SK-N-SH (cell line): ENCODE measurements around the gene SOX30. TPM values are rescaled to one million over a fixed set of nuclear protein-coding genes. Genes with fewer than 3 reads are reported as not detected.

Source experiments
- CTCF ChIA-PET: fragments of 300-600, 350-600 bp; formaldehyde crosslinking; extraction: SDS; loops from one replicate; lab custom pipeline; 2021; lab: Yijun Ruan, JAX
- POLR2A ChIA-PET: fragments of 350-600 bp; sonication (Branson Sonifier 250); formaldehyde crosslinking; extraction: SDS; loops from one replicate; lab custom pipeline; 2020; ENCODE audit warnings: antibody characterized with exemption, inconsistent platforms; lab: Yijun Ruan, JAX
- DNase-seq: peaks from one replicate; pipeline ENCODE4 v3.0.0; 2012
- H2AFZ ChIP-seq: fragments of 200-600 bp; sonication (generic); 2 replicates; pipeline ENCODE4 v1.8.1; 2016; ENCODE audit warnings: antibody characterized with exemption, mild to moderate bottlenecking, low read depth
- H3F3A ChIP-seq: fragments of 200-600 bp; sonication (generic); replicated peaks from 2 replicates; pipeline ENCODE3; 2016; ENCODE audit warnings: antibody characterized with exemption, mild to moderate bottlenecking; ENCODE audit not compliant: insufficient read depth
- H3K27ac ChIP-seq, 2 experiments: fragments of 200-500 bp in 1 of 2; fragments of 200-600 bp in 1 of 2; sonication (Bioruptor generic) in 1 of 2; sonication (generic), shearing (Covaris generic) in 1 of 2; 2 replicates each; pipeline versions ENCODE4 v1.5.1 to v1.6.1; 2014 to 2016; ENCODE audit warnings: low read depth in 2 of 2, inconsistent platforms in 1 of 2, low read length in 1 of 2, mild to moderate bottlenecking in 1 of 2, mixed read lengths in 1 of 2
- H3K27me3 ChIP-seq: fragments of 200-600 bp; sonication (generic), shearing (Covaris generic); 2 replicates; pipeline ENCODE4 v1.6.1; 2016; ENCODE audit warnings: mixed run types; ENCODE audit not compliant: insufficient read depth
- H3K36me3 ChIP-seq, 2 experiments: fragments of 200-500 bp in 1 of 2; fragments of 200-600 bp in 1 of 2; sonication (Bioruptor generic) in 1 of 2; sonication (generic) in 1 of 2; replicated peaks in 1 of 2; 2 replicates each; pipeline versions ENCODE3 to v1.5.1; 2014 to 2016; ENCODE audit warnings: low read length in 1 of 2, mild to moderate bottlenecking in 1 of 2; ENCODE audit not compliant: insufficient read depth in 2 of 2, control insufficient read depth in 1 of 2
- H3K4me1 ChIP-seq, 2 experiments: fragments of 200-500 bp in 1 of 2; fragments of 200-600 bp in 1 of 2; sonication (Bioruptor generic) in 1 of 2; sonication (generic), shearing (Covaris generic) in 1 of 2; 2 replicates each; pipeline versions ENCODE4 v1.5.1 to v1.6.1; 2014 to 2016; ENCODE audit warnings: low read depth in 1 of 2, low read length in 1 of 2, mixed run types in 1 of 2; ENCODE audit not compliant: insufficient read depth in 2 of 2, control insufficient read depth in 1 of 2
- H3K4me2 ChIP-seq: fragments of 200-600 bp; sonication (generic), shearing (Covaris generic); 2 replicates; pipeline ENCODE4 v1.6.1; 2017; ENCODE audit warnings: mixed run types
- H3K4me3 ChIP-seq, 2 experiments: fragments of 200-500 bp in 1 of 2; fragments of 200-600 bp in 1 of 2; sonication (Bioruptor generic) in 1 of 2; sonication (generic), shearing (Covaris generic) in 1 of 2; 2 replicates each; pipeline versions ENCODE4 v1.5.1 to v1.8.1; 2014 to 2016; ENCODE audit warnings: low read depth in 2 of 2, inconsistent platforms in 1 of 2, low read length in 1 of 2, mild to moderate bottlenecking in 1 of 2, mixed read lengths in 1 of 2, moderate library complexity in 1 of 2
- H3K79me2 ChIP-seq: fragments of 200-600 bp; sonication (generic); 2 replicates; pipeline ENCODE4 v1.8.1; 2017; ENCODE audit warnings: mild to moderate bottlenecking; ENCODE audit not compliant: insufficient read depth
- H3K9ac ChIP-seq: fragments of 200-600 bp; sonication (generic); 2 replicates; pipeline ENCODE4 v1.6.1; 2017; ENCODE audit warnings: mixed run types
- H3K9me2 ChIP-seq: fragments of 200-600 bp; sonication (generic); 2 replicates; pipeline ENCODE4 v1.6.1; 2017; ENCODE audit warnings: mixed run types
- H3K9me3 ChIP-seq: fragments of 200-600 bp; sonication (generic); 2 replicates; pipeline ENCODE4 v1.6.1; 2017; ENCODE audit warnings: mixed run types, mild to moderate bottlenecking, moderate library complexity
- H4K20me1 ChIP-seq: fragments of 200-600 bp; sonication (generic); 2 replicates; pipeline ENCODE4 v1.6.1; 2017; ENCODE audit warnings: mild to moderate bottlenecking, mixed run types; ENCODE audit not compliant: insufficient read depth
- EZH2phosphoT487 ChIP-seq: fragments of 200-600 bp; sonication (generic); IDR thresholded peaks from 2 replicates; pipeline ENCODE4 v1.6.1; 2017; ENCODE audit warnings: low read depth, mixed run types, mild to moderate bottlenecking, antibody characterized with exemption, moderate library complexity, borderline replicate concordance
- GABPA ChIP-seq: IDR thresholded peaks from 2 replicates; pipeline ENCODE4 v1.4.0; 2012; ENCODE audit warnings: low read depth, mild to moderate bottlenecking
- MAX ChIP-seq: IDR thresholded peaks from 2 replicates; pipeline ENCODE4 v1.4.0; 2012; ENCODE audit warnings: low read depth
- MXI1 ChIP-seq: IDR thresholded peaks from 2 replicates; pipeline ENCODE4 v1.6.1; 2012; ENCODE audit warnings: mild to moderate bottlenecking, low read depth, low read length, improper control_type of control experiment
- PBX3 ChIP-seq: IDR thresholded peaks from 2 replicates; pipeline ENCODE4; 2012
- RCOR1 ChIP-seq: fragments of 150-350 bp; IDR thresholded peaks from 2 replicates; pipeline ENCODE4 v1.6.1; 2017; ENCODE audit warnings: antibody characterized with exemption, low read length
- REST ChIP-seq: IDR thresholded peaks from 2 replicates; pipeline ENCODE4 v1.6.1; 2012; ENCODE audit warnings: mild to moderate bottlenecking, low read depth, low read length, moderate library complexity
- RXRA ChIP-seq: IDR thresholded peaks from 2 replicates; pipeline ENCODE4 v1.4.0; 2012; ENCODE audit warnings: low read depth, mild to moderate bottlenecking, borderline replicate concordance
- TAF1 ChIP-seq: IDR thresholded peaks from 2 replicates; pipeline ENCODE4 v1.6.1; 2012; ENCODE audit warnings: low read depth, mild to moderate bottlenecking, low read length, moderate library complexity, borderline replicate concordance
- TCF12 ChIP-seq: IDR thresholded peaks from 2 replicates; pipeline ENCODE4 v1.4.0; 2012
- USF2 ChIP-seq: fragments of 150-350 bp; IDR thresholded peaks from 2 replicates; pipeline ENCODE4 v1.6.1; 2017; ENCODE audit warnings: antibody characterized with exemption, low read length, low read depth, borderline replicate concordance
- WGBS: methylation state at CpG from one replicate; pipeline ENCODE4 v1.1.6; 2017; ENCODE audit warnings: low lambda C conversion rate; 5-methylcytosine and 5-hydroxymethylcytosine counted together
- polyA plus RNA-seq, 3 experiments: library from polyadenylated mRNA; depleted of rRNA; stranded (reverse); fragments of >200 nt; gene quantifications; 2 replicates each; pipeline ENCODE4 v1.2.3, GENCODE V29; 2012

SOX30 gene
- polyA plus RNA-seq, 1 of the 3 experiments (the other 2 are of a cell fraction), result 0.13 TPM

DNA sequence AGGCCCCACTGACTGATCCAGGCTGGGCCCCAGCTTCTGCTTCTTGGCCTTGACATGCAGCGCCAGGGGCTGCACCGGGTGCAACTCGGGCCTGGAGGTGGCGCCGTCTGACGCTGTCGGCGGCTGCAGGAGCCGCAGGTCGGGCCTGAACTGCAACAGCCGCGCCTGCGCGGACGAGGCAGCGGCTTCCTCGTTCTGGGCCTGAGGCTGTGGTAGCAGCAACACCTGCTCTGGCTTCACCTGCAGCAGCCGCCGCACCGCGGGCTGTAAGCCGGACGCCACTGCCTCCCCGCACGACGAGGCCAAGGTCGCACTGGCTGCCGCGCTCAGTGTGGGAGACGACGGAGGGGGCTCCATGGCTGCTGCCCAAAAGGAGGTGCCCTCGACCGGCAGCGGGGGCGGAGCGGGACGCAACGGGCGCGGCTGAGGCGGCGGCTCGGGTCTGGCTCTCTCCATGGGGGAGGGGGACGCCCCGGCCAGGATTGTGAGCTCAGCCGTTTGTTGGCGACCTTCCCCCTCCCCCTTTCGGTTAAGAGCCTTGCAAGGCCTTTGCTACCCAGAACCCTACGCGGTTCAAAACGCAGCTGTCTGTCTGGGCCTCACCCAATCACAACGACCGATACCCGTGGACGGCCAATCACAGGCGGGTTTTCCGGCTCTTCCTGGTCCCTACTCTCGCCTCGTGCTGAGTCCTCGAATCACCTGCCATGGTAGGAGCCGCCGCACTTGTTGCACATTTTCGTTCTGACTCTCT is 438 bp downstream of the SOX30 start:
- Histone ChIP-seq H3K9me2 (no peaks in the 10 kb centered on the region), H3K9me3 (no peaks in the 10 kb centered on the region), H3K79me2 (no peaks in the 10 kb centered on the region), H3K4me3 (no peak overlapping the region), H3K4me1 (peaks cover 0 to 5% of the 10 kb centered on the region in 2 experiments; a peak in 1 of 4 replicates), H2AFZ (no peak overlapping the region), H4K20me1 (no peaks in the 10 kb centered on the region), H3K27ac (no peak overlapping the region), H3K9ac (no peak overlapping the region), H3K4me2 (no peak overlapping the region), H3K27me3 (no peaks in the 10 kb centered on the region), H3F3A (peaks cover 13% of the 10 kb centered on the region), H3K36me3 (no peaks in the 10 kb centered on the region)
- 88% methylated on average over 35 of the region's 63 CpGs for WGBS
- no peak for DNase-seq
- CTCF ChIA-PET, result no interaction called here
- TF ChIP-seq RXRA (no peak), USF2 (no peak), TCF12 (no peak), RCOR1 (no peak), MXI1 (no peak), EZH2phosphoT487 (no peak), MAX (no peak), PBX3 (no peak), REST (no peak), GABPA (no peak), TAF1 (no peak)
- POLR2A ChIA-PET, result no interaction called here
